ENCODE measurements around the gene SLC36A1.
"Not testable (repeated sequence)": the region's sequence is repeated elsewhere in the genome, so short reads cannot be mapped to it uniquely, and the experiment has no call there.

The SLC36A1 gene

DNA sequence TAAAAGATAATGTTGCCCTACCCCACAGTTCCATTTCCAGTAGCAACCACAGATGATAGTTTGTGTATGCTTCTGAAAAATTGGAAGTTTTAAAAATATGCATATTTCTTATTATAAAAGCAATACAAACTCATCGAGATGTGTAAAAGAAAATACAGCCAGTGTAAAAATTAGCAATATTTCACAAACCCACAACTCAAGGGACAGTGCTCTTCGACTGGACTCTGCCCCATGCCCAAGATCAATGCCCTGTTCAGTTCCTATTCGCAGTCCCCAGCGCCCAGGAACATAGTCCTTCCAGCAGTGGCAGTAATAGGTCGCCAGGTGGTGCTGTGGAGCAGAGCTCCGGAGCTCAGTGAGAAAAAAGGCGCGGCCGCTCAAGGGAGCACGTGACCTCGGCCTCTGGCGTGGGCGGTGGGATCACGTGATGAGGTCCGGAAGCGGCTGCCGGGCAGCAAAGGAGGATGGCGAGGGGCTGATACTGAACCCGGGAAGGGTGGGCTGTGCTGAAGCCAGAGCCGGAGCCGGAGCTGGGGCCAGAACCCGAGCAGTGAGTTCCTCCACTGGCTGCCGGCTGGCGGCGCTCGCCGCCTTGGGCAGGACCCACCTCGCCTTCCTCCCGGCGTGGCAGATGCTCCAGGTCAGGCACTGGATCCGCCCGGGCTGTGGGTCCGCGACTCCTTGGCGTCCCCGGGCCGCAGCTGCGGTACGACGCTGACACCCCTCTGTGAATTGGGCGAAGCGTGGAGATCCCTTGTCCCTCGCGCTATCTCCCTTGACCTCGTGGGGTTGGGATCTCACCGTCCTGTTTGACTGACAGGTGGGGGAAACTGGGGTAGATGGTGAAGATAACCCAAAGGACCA is at the start of gene SLC36A1:
SLC36A1 (plus strand) TSS at position 430 of the 864 bp plus-strand sequence. CDS start 11,190 bp downstream, outside the sequence.
- DNase-seq, result peak; percentile 91

DNA sequence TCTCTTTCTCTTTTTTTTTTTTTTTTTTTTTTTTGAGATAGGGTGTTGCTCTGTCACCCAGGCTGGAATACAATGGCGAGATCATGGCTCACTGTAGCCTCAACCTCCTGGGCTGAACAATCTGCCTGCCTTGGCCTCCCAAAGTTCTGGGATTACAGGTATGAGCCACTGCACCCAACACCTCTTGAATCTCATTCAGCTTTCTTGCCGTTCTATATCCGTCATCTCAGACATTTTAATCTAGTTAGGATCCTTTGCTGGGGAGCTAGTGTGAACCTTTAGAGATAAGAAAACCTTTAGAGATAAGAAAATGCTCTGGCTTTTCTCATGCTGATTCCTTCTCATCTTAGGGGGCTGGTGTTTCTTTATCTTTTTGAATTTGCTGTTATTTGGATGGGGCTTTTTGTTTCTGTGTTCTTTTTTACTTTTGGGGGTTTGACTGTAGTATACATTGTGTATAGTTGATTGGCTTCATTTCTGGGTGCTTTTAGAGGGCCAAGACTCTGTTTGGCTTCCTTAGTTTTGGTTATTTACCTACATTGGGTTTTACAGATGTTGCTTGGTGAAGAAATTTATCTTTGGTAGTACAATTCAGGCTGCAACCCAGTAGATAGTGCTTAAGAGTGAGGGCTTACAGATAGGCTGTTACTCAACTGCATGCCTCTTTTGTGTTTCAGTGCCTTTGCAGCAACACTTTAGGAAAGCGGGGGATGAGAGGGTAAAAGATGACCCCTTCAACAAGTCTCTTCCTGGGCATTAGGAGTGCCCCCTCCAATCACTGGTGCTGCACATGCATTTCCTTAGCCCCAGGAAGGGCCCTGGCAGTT is 41.9 kb upstream of the SLC36A1 start:
- no peak for DNase-seq

DNA sequence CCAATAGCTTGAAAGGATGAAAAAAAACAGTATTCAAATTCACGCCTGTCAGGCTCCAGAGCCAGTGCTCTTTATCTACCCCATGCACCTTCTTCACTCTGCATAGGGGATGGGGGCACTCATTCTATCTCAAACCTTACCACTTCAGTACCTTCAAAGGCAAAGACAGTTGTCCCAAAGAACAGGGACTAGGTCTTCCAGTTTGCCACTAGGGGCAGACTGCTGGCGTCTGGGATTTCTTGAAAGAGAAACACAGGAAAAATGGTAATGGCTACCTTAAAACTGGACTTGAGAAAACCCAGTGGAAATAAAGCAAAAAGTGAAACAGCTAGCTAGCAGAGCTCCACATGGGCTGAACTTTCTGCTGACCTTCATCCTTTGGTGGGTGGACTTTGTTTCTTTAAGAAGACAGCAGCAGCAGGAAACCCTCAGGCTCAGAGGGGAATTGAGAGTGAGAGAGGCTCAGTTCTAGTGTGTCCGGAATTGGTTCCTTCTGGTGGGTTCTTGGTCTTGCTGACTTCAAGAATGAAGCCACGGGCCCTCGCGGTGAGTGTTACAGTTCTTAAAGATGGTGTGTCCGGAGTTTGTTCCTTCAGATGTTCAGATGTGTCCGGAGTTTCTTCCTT is 41.0 kb upstream of the SLC36A1 start:
- DNase-seq, result no peak

DNA sequence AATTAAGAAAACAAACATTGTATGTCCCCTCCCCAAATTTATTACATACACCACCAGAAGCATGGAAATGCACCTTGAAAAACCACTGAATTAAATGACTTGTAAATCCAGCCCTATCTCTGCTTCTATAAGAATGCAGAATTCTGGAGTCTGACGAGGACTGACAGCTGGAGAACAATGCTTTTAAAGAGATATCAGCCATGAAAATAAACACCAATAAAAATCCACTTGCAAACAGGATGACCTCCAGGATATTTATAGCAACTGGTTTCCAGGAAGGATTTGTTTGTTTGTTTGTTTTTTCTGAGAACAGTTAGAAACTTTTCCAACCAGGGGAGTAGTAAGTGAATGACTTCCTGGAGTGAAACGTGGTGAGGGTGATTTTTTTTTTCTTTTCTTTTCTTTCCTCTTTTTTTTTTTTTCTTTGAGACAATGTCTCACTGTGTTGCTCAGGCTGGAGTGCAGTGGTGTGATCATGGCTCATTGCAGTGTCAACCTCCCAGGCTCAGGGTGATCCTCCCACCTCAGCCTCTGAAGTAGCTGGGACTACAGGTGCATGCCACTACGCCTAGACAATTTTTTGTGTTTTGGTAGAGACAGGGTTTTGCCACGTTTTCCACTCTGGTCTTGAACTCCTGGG is 38.7 kb upstream of the SLC36A1 start:
- DNase-seq, result no peak

DNA sequence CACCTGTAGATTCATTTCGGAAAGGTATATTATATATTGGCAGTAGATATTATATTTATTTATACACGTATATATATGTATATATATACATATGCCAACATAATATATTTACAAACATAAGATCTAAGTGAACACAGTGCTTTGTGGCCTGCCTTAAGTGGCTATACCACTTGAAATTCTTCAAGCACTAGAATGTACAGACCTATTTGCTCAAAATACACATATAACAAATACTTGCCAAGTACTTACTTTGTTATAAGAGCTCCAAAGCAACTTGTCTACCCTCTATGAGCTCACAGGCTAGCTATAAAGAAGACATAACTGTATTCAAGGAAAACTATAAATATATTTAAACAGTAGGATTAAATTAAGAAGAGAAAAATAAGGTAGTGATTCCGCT is 33.6 kb upstream of the SLC36A1 start:
- DNase-seq, result no peak

DNA sequence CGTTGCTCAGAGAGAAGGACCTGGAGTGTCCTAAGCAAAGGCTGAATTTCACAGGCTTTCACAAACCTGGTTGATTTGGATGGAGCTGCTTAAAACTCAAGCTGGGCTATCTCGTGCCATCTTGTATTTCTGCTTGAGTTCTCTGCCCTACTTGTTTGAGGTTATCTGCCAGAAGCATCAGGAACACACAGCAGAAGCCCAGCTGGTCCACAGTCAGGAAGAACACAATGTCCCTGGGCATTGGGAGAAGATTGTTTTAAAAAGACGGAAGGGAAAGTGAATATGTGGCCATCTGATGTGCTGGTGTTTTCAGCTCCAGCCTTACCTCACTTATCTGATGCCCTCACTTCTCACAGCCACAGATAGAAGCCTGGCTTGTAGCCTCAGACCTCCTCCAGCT is 32.9 kb upstream of the SLC36A1 start:
- DNase-seq, result no peak

DNA sequence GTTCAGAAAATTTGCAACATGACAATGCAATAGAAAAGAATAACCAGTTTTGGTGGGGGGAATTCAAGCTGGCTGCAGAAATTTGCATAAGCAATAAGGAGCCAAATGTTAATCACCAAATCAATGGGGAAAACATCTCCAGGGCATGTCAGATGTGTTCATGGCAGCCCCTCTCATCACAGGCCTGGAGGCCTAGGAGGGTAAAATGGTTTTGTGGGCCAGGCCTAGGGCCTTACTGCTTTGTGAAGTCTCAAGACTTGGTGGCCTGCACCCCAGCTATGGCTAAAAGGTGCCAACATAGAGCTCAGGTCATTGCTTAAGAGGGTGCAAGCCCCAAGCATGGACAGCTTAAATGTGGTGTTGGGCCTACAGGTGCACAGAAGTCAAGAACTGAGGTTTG is 29.7 kb upstream of the SLC36A1 start:
- no peak for DNase-seq

DNA sequence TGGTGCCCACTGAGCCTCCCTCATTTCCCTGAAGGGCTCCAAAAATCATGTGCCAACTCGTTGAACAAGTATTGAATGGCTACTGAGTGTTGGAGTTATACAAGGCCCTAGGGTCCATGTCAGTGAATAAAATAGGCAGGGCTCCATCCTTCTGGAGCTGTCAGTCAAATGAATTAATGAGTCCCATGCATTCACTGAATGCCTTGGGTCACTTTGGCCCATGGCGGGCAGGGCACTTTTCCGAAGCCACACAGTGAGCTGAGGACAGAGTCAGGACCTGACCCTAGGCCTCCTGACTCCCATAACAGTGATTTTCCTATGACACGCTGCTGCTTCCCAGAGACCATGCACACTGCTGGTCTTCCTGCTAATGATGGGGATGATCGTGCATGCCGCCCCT is 27.3 kb upstream of the SLC36A1 start:
- DNase-seq, result no peak

DNA sequence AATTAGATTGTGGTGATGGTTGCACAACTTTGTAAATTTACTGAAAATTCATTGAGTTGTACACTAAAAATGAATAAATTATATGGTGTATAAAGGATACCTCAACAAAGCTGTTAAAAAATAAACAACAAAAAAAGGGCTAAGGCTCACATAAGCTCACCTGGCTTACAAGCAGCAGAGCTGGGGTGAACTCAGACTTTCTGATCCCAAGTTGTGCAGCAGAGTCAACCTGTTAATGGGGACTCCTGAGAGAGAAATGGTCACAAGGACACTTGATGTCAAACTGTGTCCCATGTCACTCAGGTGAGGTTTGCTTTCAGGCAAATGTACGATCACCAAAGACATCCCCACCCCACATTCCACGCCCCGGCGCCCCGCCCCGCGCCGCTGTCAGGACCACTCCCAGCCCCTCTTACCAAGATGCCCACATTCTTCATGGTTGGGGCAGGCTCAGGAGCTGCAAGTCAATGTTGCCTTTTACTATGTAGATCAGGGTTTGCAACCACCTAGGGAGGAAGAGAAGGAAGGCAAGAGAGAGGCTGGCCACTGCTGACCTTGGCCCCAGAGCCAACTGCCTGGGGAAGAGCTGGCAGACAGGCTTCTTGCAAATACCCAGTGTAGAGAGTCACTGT is 22.4 kb upstream of the SLC36A1 start:
- no peak for DNase-seq

DNA sequence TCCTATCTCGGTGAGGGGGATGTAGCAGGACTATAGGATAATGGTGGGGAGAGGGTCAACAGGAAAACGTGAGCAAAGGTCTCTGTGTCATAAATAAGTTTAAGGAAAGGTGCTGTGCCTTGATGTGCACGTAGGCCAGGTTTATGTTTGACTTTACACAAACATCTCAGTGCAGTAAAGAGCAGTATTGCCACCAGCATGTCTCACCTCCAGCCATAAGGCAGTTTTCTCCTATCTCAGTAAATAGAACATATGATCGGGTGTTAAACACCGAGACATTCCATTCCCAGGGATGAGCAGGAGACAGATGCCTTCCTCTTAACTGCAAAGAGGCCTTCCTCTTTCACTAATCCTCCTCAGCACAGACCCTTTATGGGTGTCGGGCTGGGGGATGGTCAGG is 21.1 kb upstream of the SLC36A1 start:
- DNase-seq, result not testable (repeated sequence)

DNA sequence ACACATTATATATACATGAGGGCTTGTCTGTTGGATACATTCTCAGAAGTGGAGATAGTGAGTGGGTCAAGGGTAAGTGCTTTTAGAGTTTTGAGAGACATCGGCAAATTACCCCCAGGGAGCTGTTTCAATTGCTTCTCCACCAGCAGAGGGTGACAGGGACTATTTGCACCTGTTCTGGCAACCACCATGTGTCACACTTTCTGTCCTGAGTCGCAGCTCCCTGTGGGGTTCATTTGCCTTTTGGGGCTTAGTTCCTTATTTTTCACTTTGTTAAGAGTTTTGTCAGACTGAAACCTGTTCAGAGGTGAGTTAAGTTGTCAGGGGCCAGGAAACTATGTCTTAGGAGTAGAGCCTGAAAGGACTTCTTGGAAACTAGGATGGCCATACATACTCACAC is 20.1 kb upstream of the SLC36A1 start:
- no peak for DNase-seq

DNA sequence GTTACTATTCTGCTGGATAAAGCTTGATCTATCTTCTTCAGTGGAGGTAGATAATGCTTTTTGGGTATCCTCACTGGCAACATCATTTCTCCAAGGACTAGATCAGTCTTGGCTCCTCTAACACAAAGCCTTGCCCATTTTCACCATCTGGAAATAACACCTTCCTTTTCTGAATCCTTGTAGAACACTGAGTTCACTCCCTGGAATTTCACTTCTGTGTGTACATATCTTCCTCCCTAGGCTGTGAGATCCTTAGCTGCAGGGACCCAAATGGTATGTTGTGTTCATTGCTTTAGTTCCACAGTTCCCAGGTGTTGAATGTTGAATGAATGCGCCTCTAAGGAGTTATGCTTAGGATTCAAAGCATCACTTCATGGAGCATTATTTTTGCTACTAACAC is 16.7 kb upstream of the SLC36A1 start:
- no peak for DNase-seq

DNA sequence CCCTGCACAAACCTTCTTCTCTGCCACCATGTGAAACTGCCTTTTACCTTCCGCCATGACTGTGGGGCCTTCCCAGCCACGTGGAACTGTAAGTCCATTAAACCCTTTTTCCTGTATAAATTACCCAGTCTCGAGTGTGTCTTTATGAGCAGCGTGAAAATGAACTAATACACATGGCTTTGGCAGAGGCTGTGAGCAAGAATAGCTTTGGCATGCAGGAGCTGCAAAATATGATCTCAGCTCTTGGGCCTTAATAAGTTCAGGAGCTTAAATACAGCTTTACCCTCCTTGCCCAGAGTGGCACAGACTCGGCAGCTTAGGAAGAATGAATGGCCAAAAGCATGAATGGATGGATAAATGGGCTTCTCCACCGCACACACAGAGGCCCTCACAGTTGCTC is 15.7 kb upstream of the SLC36A1 start:
- no peak for DNase-seq

DNA sequence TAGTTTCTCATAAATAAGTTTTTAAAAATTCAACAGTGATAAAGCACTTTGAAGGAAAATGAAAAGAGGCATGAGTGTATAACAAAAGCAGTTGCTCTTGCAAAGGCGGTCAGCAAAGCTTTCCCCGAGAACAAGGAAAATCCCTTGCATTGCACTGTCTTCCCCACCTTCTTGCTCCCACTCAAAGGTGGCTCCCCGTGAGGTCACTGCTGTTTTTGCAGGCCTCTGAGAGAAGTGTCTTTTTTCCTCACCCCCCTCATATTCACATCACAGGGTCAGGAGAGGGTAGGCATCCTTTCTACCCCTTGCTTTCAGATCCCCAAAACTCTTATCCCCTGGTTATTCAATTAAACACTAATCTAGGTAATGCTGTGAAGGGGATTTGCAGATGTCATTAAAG is 15.2 kb upstream of the SLC36A1 start:
- DNase-seq, result no peak

DNA sequence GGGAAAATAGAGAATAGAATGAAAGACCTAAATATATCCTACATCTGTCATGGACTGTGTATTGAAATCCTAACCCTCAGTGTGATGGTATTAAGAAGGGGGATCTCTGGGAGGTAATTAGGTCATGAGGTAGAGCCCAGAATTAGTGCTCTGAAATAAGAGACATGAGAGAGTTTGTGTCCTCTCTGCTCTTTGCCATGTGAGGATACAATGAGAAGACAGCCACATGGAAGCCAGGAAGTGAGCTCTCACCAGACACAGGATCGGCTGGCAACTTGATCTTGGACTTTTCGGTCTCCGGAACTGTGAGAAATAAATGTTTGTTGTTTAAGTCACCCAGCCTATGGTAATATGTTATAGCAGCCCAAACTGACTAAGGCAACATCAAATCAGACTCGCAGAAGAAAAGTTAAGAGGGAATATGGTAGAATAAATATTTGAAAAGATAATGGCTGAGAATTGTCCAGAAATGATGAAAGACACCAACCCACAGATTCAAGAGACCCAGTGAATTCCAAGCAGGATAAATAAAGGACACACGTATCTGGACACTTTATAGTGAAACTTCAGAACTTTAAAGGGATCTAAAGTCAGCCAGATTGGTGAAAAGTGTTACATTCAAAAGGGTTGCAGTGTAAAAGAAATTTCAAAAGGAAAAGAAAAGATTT is 12.7 kb upstream of the SLC36A1 start:
- no peak for DNase-seq

DNA sequence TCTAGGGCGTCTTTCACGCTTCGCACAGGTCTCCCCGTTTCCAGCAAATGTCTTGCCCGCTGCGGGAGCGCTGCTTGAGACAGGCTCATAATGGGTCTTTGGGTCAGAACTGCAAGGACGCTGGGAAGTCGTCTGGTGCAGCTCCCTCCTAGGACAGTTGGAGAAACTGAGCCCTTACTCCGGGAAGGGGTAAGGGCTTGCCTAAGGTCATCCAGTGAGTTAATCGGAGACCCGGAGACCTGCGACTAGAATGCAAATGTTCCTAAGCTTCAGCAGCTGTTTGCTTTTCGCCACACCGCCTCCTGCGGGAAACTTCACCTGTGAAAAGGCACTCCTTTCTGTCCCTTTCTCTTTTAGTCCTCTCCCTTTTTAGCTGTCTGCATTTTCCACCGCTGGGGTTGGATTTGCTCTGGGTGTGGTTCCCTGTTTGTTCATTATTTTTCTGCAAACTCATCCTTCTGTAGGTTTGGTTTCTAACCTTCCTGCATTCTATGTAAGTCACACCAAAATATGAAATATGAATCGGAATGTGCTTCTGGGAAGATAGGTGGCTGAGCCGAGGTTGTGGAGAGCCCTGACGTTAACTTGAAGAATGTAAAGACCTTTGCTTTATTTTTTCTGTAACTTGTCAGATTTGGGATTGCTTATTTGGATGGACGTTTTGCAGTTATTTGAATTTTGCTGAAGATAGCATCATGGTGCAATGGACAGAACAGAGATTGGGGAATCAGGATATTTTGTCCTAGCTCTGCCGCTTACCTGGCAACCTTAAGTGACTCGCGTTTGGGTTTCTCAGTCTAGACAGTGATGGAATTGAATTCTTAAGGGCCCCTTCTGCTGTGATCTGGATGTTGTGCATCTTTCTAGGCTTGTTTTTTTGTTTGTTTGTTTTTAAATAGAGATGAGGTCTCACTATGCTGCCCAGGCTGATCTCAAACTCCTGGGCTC is 909 bp downstream of the SLC36A1 start:
- peak; percentile 6 for DNase-seq

DNA sequence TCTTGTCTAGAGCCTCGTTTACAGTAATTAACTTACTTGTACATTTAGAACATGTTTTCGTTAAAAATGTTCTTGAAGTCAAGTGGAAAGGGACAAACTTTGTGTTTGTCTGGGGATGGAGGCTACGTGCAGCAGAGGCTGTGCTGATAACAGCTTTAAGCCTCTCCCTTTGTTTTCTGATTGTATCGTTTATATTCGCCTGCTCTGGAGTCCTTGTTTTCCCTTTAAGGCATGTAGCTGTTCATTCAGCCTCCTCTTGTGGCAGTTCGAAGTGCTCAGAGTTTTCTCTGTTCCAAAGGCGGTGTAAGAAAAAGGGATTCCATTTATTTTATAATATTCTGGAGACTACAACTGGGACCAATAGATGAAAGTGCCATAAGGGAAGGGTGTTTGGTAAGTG is 1.9 kb downstream of the SLC36A1 start:
- DNase-seq, result no peak

DNA sequence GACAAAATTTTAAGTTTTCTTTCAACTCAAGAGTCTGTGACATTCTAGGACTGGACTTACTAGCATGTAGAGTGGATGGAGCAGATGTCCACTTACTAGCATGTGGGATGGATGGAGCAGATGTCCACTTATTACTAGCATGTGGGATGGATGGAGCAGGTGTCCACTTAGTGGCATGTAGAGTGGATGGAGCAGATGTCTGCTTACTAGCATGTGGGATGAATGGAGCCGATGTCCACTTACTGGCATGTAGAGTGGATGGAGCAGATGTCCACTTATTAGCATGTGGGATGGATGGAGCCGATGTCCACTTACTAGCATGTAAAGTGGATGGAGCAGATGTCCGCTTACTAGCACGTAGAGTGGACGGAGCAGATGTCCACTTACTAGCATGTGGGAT is 2.4 kb downstream of the SLC36A1 start:
- no peak for DNase-seq

DNA sequence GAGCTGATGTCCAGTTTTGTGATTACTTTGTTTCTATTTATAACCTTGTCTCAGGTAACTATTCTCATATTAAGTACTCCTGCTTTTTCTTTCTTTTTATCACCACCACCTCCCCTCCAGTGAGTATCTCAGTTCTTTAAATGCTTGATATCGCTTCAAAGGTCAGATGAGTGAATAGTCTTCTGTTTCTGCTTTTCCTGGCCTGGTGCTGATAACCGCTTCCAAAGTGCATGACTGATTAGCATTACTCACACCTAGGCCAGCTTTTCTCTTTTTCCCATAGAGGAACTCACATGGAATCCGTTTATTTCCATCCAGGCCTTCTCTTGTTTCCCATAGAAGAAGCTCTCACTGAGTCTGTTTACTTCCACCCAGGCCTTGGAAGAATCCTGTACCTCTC is 3.2 kb downstream of the SLC36A1 start:
- DNase-seq, result no peak

DNA sequence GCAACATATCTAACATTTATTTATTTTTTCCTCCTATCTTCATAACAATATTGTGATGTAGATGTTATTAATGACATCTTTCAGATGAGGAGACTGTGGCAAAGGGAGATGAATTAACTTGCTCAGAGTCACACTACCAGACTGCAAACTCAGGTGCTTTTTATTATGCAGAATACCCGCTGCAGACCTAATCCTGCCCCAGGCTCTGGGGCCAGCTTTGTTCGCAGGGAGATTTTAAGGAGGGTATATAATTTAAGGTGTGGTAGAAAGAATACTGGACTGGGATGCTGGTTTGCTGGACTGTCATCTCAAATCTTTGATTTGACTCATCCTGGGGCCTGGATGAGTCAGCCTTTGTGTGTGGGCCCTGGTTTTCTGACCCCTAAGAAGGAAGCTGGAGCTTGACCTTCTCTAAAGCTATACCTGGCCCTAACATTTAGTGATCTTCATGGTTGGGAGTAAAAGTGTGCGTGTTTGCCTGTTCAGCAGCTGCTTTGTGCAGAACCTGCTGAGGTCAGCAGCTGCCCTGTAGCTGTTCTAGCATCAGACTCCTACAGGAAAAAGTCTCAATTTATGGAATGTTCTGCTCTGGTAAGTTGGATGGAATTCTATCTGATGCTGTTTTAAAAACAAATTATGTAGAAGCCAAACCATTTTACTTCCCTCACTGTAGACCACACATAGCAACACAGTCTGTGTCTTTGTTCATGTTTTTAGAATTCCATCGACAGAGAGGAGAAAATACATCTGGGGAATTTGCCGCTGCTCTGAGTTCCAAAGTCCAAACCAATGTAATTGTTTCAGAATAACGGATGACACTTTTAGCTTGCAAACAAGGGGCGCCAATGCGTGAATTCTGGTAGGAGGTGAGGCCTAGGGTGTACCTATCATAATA is 4.5 kb downstream of the SLC36A1 start:
- no peak for DNase-seq
